Smooth muscle cell (in vitro differentiated cells): ENCODE results near the gene RSPO1. TPM values are rescaled to one million over a fixed set of nuclear protein-coding genes. Genes with fewer than 3 reads are reported as not detected.

ENCODE experiments used
- DNase-seq: peaks from one replicate; lab custom pipeline; 2025; ENCODE audit not compliant: unreplicated experiment; lab: John Stamatoyannopoulos, UW
- H2AFZ ChIP-seq: fragments of 200-600 bp; sonication (generic); 2 replicates; pipeline ENCODE4 v1.6.0; 2016; ENCODE audit warnings: antibody characterized with exemption, low read depth, mild to moderate bottlenecking
- H3F3A ChIP-seq: fragments of 200-600 bp; sonication (generic); 2 replicates; pipeline ENCODE4 v1.6.0; 2017; ENCODE audit warnings: antibody characterized with exemption, low read depth
- H3K27ac ChIP-seq: fragments of 200-600 bp; sonication (generic); 2 replicates; pipeline ENCODE4 v1.5.1; 2016; ENCODE audit warnings: low read depth, mild to moderate bottlenecking
- H3K27me3 ChIP-seq: fragments of 200-600 bp; sonication (generic); 2 replicates; pipeline ENCODE4 v1.6.1; 2016; ENCODE audit warnings: low read depth, mild to moderate bottlenecking
- H3K36me3 ChIP-seq: fragments of 200-600 bp; sonication (generic); 2 replicates; pipeline ENCODE4 v1.5.1; 2016; ENCODE audit warnings: low read depth
- H3K4me1 ChIP-seq: fragments of 200-600 bp; sonication (generic); 2 replicates; pipeline ENCODE4 v1.5.1; 2016; ENCODE audit warnings: low read depth
- H3K4me2 ChIP-seq: fragments of 200-600 bp; sonication (generic); 2 replicates; pipeline ENCODE4 v1.6.0; 2016; ENCODE audit warnings: mild to moderate bottlenecking
- H3K4me3 ChIP-seq: fragments of 200-600 bp; sonication (generic); 2 replicates; pipeline ENCODE4 v1.5.1; 2016; ENCODE audit warnings: mild to moderate bottlenecking
- H3K79me2 ChIP-seq: fragments of 200-600 bp; sonication (generic); 2 replicates; pipeline ENCODE4 v1.6.0; 2016; ENCODE audit warnings: low read depth, mild to moderate bottlenecking
- H3K9ac ChIP-seq: fragments of 200-600 bp; sonication (generic); 2 replicates; pipeline ENCODE4 v1.6.0; 2016; ENCODE audit warnings: low read depth
- H3K9me3 ChIP-seq: fragments of 200-600 bp; sonication (generic); replicated peaks from 2 replicates; pipeline ENCODE4 v1.5.1; 2016; ENCODE audit warnings: low read depth
- H4K20me1 ChIP-seq: fragments of 200-600 bp; sonication (generic); 2 replicates; pipeline ENCODE4 v1.6.0; 2016; ENCODE audit warnings: low read depth
- CTCF ChIP-seq: fragments of 200-600 bp; sonication (generic); IDR thresholded peaks from 2 replicates; pipeline ENCODE4 v1.5.1; 2017; ENCODE audit warnings: borderline replicate concordance, mild to moderate bottlenecking, antibody characterized with exemption; ENCODE audit not compliant: insufficient read depth, poor library complexity, severe bottlenecking
- WGBS: methylation state at CpG from one replicate; pipeline ENCODE4 v1.1.7; 2016; ENCODE audit warnings: low lambda C conversion rate; 5-methylcytosine and 5-hydroxymethylcytosine counted together
- polyA plus RNA-seq: library from polyadenylated mRNA; unstranded; fragments of >200 nt; fragmentation: Nextera tagmentation; extraction: Ambion mirVana; gene quantifications from 2 replicates; pipeline ENCODE4 v1.2.1, GENCODE V29; 2016
- total RNA-seq: library from RNA; depleted of rRNA; stranded (reverse); fragments of >200 nt; gene quantifications from 2 replicates; pipeline ENCODE4 v1.2.3, GENCODE V29; 2014

Gene RSPO1
- total and polyA plus RNA-seq, 2 experiments from 2014 or later: not detected

GRCh38 chr1:37677808-37678207 lies 43.1 kb upstream of the RSPO1 start:
- no peak for TF ChIP-seq CTCF
- Histone ChIP-seq H3K27ac (no peak overlapping the region), H3K4me2 (no peak overlapping the region), H3K9me3 (no peaks in the 10 kb centered on the region), H3K27me3 (peaks cover 5% of the 10 kb centered on the region), H4K20me1 (no peaks in the 10 kb centered on the region), H3K4me1 (no peaks in the 10 kb centered on the region), H3F3A (peaks cover 2% of the 10 kb centered on the region), H3K36me3 (no peaks in the 10 kb centered on the region), H3K9ac (no peak overlapping the region), H2AFZ (no peak overlapping the region), H3K79me2 (no peaks in the 10 kb centered on the region), H3K4me3 (no peak overlapping the region)
- DNase-seq: no peak
- 77% methylated on average over 5 of the region's 5 CpGs for WGBS

- H3K4me2 ChIP-seq: no peak overlapping the region
- H3K4me1 ChIP-seq: no peaks in the 10 kb centered on the region
- H3K4me3 ChIP-seq: no peak overlapping the region
- no peaks in the 10 kb centered on the region for H3K9me3 ChIP-seq
- no peak overlapping the region for H3K27ac ChIP-seq
- no peaks in the 10 kb centered on the region for H4K20me1 ChIP-seq
- WGBS: 74% methylated on average over 4 of the region's 4 CpGs
- H3K36me3 ChIP-seq: no peaks in the 10 kb centered on the region
- no peak for DNase-seq
- no peak overlapping the region for H3K9ac ChIP-seq
- no peak for TF ChIP-seq CTCF
- H3F3A ChIP-seq: no peaks in the 10 kb centered on the region
- H3K79me2 ChIP-seq: no peaks in the 10 kb centered on the region
- H2AFZ ChIP-seq: no peak overlapping the region
- H3K27me3 ChIP-seq: peaks cover 5% of the 10 kb centered on the region
Measured at GRCh38 chr1:37677143-37677439, 42.4 kb upstream of the RSPO1 start.

- Histone ChIP-seq H3K4me2 (no peak overlapping the region), H3K9ac (no peak overlapping the region), H3K4me3 (no peak overlapping the region), H2AFZ (no peak overlapping the region), H3K36me3 (no peaks in the 10 kb centered on the region), H3K4me1 (no peaks in the 10 kb centered on the region), H3K27ac (no peak overlapping the region), H4K20me1 (no peaks in the 10 kb centered on the region), H3K27me3 (peaks cover 6% of the 10 kb centered on the region), H3K9me3 (no peaks in the 10 kb centered on the region), H3F3A (no peaks in the 10 kb centered on the region), H3K79me2 (no peaks in the 10 kb centered on the region)
- 51% methylated on average over 14 of the region's 14 CpGs for WGBS
- DNase-seq: no peak
- TF ChIP-seq CTCF: no peak
Measured at GRCh38 chr1:37676281-37677142, 41.8 kb upstream of the RSPO1 start.

GRCh38 chr1:37673920-37674319 lies 39.2 kb upstream of the RSPO1 start:
- Histone ChIP-seq H3K79me2 (no peaks in the 10 kb centered on the region), H4K20me1 (no peaks in the 10 kb centered on the region), H3K4me3 (no peak overlapping the region), H3K4me2 (no peak overlapping the region), H3K9ac (no peak overlapping the region), H3K4me1 (no peaks in the 10 kb centered on the region), H3K27me3 (peaks cover 26% of the 10 kb centered on the region), H3K36me3 (no peaks in the 10 kb centered on the region), H3K27ac (no peak overlapping the region), H3F3A (no peaks in the 10 kb centered on the region), H2AFZ (no peak overlapping the region), H3K9me3 (no peaks in the 10 kb centered on the region)
- WGBS: 71% methylated on average over 10 of the region's 10 CpGs
- no peak for TF ChIP-seq CTCF
- DNase-seq: no peak
